Measurements from ENCODE around the gene PTPRN2. TPM values are rescaled to one million over a fixed set of nuclear protein-coding genes. Genes with fewer than 3 reads are reported as not detected.

Gene PTPRN2
- total and polyA plus RNA-seq, 2 donors (not counting 3 experiments of a cell fraction or from before 2014, with no cell fraction given): 0.62 to 0.88 TPM

DNA sequence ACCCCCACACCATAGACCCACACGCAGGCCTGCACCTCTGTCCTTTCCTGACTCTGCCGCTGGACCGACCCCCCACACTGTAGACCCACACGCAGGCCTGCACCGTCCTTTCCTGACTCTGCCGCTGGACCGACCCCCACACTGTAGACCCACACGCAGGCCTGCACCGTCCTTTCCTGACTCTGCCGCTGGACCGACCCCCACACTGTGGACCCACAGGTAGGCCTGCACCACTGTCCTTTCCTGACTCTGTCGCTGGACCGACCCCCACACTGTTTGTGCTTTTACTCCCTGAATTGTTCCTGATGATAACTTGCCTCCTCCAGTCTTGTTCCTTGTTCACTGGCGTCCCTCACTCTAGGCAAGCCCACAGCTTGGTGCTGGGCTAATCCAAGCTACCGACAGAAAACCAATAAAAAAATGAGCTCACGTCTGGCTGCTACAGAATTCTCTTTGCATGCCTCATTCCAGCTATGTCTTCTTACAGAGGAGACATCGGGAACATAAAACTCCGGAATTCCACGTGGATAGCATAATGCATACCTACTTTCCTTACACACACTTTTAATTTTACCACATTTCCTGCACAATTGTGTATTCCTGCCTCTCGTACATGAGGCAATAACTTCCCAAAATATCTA lies 494.3 kb downstream of the PTPRN2 start:
- H3K9ac ChIP-seq (replicated peaks; ENCODE audit: extremely low read depth, insufficient read depth, low read length): no peak overlapping the region
- no peaks in the 10 kb centered on the region for H3K79me2 ChIP-seq (ENCODE audit: control insufficient read depth, insufficient read depth, low read length)
- no peak overlapping the region for H3K4me3 ChIP-seq (replicated peaks in 1 of 3; ENCODE audit: insufficient read depth in 1 of 3, low read depth in 1 of 3, low read length in 3 of 3)
- CTCF ChIA-PET: no interaction called here
- H3K36me3 ChIP-seq (ENCODE audit: control insufficient read depth in 2 of 2, extremely low read depth in 1 of 2, insufficient read depth in 2 of 2, low read length in 2 of 2): no peaks in the 10 kb centered on the region
- FAIRE-seq (no peak), DNase-seq (ENCODE audit: low read depth, low spot score) (no peak)
- POLR2A ChIA-PET: no interaction called here
- H3K9me3 ChIP-seq (replicated peaks; ENCODE audit: control insufficient read depth, insufficient read depth, low read length): no peaks in the 10 kb centered on the region
- no peak overlapping the region for H2AFZ ChIP-seq (ENCODE audit: low read depth, low read length)
- dilution Hi-C loops (cut with MboI; ENCODE audit: extremely low pct_ligation_motif_present, low sequenced_read_pairs) (no loop called here), intact Hi-C loops (cut with micrococcal nuclease) (no loop called here)
- TF ChIP-seq FOS (IDR thresholded peaks at IDR 0.05; ENCODE audit: borderline replicate concordance, insufficient read depth, low read length) (no peak), MYC (IDR thresholded peaks at IDR 0.05; ENCODE audit: low read depth, low read length) (no peak), POLR2AphosphoS5 (IDR thresholded peaks at IDR 0.05; ENCODE audit: insufficient read depth, low read depth, low read length) (no peak), JUN (IDR thresholded peaks at IDR 0.05; ENCODE audit: borderline replicate concordance, insufficient read depth, insufficient read length, low read depth) (no peak), POLR2A (IDR thresholded peaks at IDR 0.05; ENCODE audit: low read depth, low read length) (no peak), GATA2 (IDR thresholded peaks at IDR 0.05; ENCODE audit: insufficient read depth, insufficient read length, low read depth, low read length) (no peak), EZH2 (IDR thresholded peaks at IDR 0.05; ENCODE audit: borderline replicate concordance, low read depth, low read length, severe bottlenecking) (no peak)
- TF ChIP-seq, protein P1, sequence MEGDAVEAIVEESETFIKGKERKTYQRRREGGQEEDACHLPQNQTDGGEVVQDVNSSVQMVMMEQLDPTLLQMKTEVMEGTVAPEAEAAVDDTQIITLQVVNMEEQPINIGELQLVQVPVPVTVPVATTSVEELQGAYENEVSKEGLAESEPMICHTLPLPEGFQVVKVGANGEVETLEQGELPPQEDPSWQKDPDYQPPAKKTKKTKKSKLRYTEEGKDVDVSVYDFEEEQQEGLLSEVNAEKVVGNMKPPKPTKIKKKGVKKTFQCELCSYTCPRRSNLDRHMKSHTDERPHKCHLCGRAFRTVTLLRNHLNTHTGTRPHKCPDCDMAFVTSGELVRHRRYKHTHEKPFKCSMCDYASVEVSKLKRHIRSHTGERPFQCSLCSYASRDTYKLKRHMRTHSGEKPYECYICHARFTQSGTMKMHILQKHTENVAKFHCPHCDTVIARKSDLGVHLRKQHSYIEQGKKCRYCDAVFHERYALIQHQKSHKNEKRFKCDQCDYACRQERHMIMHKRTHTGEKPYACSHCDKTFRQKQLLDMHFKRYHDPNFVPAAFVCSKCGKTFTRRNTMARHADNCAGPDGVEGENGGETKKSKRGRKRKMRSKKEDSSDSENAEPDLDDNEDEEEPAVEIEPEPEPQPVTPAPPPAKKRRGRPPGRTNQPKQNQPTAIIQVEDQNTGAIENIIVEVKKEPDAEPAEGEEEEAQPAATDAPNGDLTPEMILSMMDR (IDR thresholded peaks at IDR 0.05; ENCODE audit: extremely low read depth in 1 of 2, insufficient read depth in 1 of 2, low read depth in 1 of 2, low read length in 2 of 2): no peak
- TF ChIP-seq, protein P2, sequence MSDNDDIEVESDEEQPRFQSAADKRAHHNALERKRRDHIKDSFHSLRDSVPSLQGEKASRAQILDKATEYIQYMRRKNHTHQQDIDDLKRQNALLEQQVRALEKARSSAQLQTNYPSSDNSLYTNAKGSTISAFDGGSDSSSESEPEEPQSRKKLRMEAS (IDR thresholded peaks at IDR 0.05; ENCODE audit: insufficient read depth, insufficient read length): no peak
- H3K9me1 ChIP-seq (replicated peaks; ENCODE audit: control insufficient read depth, extremely low read depth, insufficient read depth, low read length): no peaks in the 10 kb centered on the region
- BruUV-seq (replicated peaks): no TSS peak
- H3K27ac ChIP-seq (ENCODE audit: insufficient read depth, low read depth, low read length): no peak overlapping the region
- no peaks in the 10 kb centered on the region for H3K4me1 ChIP-seq (ENCODE audit: control insufficient read depth, extremely low read depth, insufficient read depth, low read length)
- H4K20me1 ChIP-seq (replicated peaks; ENCODE audit: control insufficient read depth, extremely low read depth, insufficient read depth, low read length): no peaks in the 10 kb centered on the region
- H3K4me2 ChIP-seq (ENCODE audit: insufficient read depth, low read length): no peak overlapping the region
- no peaks in the 10 kb centered on the region for H3K27me3 ChIP-seq (ENCODE audit: control insufficient read depth in 2 of 2, insufficient read depth in 2 of 2, low read length in 2 of 2)

Measured in endothelial cell of umbilical vein (primary cell).